Measurements from ENCODE around the gene PECR.
"Not testable (repeated sequence)": the region's sequence is repeated elsewhere in the genome, so short reads cannot be mapped to it uniquely, and the experiment has no call there.

- not testable (repeated sequence) for TF ChIP-seq NFE2L1 (tag; IDR thresholded peaks at IDR 0.05; ENCODE audit: borderline replicate concordance, low read depth); RNF2 (IDR thresholded peaks at IDR 0.05); CHD4 (IDR thresholded peaks at IDR 0.05; ENCODE audit: insufficient read depth, insufficient replicate concordance, low read depth, low read length, poor library complexity, severe bottlenecking); ATF2 (CRISPR knock-in tag; IDR thresholded peaks at IDR 0.05); NFIX (CRISPR knock-in tag; IDR thresholded peaks at IDR 0.05; ENCODE audit: low read depth); CTCF (IDR thresholded peaks at IDR 0.05 in 2 of 3, conservative IDR thresholded peaks at IDR 0.05 in 1 of 3; ENCODE audit: insufficient read depth in 2 of 3, low read depth in 1 of 3, low read length in 3 of 3); SETDB1 (IDR thresholded peaks at IDR 0.05; ENCODE audit: low read length); KAT7 (CRISPR knock-in tag; IDR thresholded peaks at IDR 0.05; ENCODE audit: borderline replicate concordance); E2F1 (CRISPR knock-in tag; IDR thresholded peaks at IDR 0.05); ELK3 (CRISPR knock-in tag; IDR thresholded peaks at IDR 0.05); ZBTB43 (CRISPR knock-in tag; IDR thresholded peaks at IDR 0.05); DNMT1 (IDR thresholded peaks at IDR 0.05); MGA (IDR thresholded peaks at IDR 0.05); NRF1 (conservative IDR thresholded peaks at IDR 0.05 in 1 of 2, IDR thresholded peaks at IDR 0.05 in 1 of 2)
These were observed 92.9 kb downstream of the PECR start for GRCh38 chr2:215988556-215989207.
